IMR-90 (cell line): ENCODE measurements around the gene CTNNA2. TPM values are rescaled to one million over a fixed set of nuclear protein-coding genes. Genes with fewer than 3 reads are reported as not detected.
A peak's percentile ranks its signal among the peaks of the same experiment; 100 is the strongest.

ENCODE experiments used
- ATAC-seq: fragments of 200-7000 bp; cut with Tn5 transposase; 2 replicates; pipeline ENCODE4 v1.9.1; 2020; ENCODE audit warnings: low read depth, mild to moderate bottlenecking, moderate library complexity
- BruUV-seq: library from RNA; stranded (reverse); fragments of 400-500 nt; replicated peaks from 2 replicates; lab custom pipeline; 2021; lab: Mats Ljungman, UMichigan
- CTCF ChIA-PET: fragments of 300-600 bp; formaldehyde crosslinking; extraction: SDS; loops from one replicate; lab custom pipeline; 2021; ENCODE audit warnings: antibody characterized with exemption; lab: Yijun Ruan, JAX
- POLR2A ChIA-PET: fragments of 300-600 bp; sonication (Branson Sonifier 250); formaldehyde crosslinking; loops from one replicate; lab custom pipeline; 2022; ENCODE audit warnings: antibody characterized with exemption; ENCODE audit not compliant: unreplicated experiment; lab: Charles Lee
- DNase-seq: peaks from one replicate; pipeline ENCODE4 v3.0.0; 2013
- H2AFZ ChIP-seq: replicated peaks from 2 replicates; pipeline ENCODE3; 2013; ENCODE audit warnings: low read length, mild to moderate bottlenecking; ENCODE audit not compliant: poor library complexity
- H2AK5ac ChIP-seq: 2 replicates; pipeline ENCODE4 v1.6.1; 2013; ENCODE audit warnings: low read depth, low read length, inconsistent platforms
- H2AK9ac ChIP-seq: replicated peaks from 2 replicates; pipeline ENCODE3; 2013; ENCODE audit warnings: mild to moderate bottlenecking, low read depth, low read length, moderate library complexity; ENCODE audit not compliant: poor library complexity
- H2BK120ac ChIP-seq: 2 replicates; pipeline ENCODE4 v1.6.1; 2013; ENCODE audit warnings: low read depth, low read length, inconsistent platforms
- H2BK15ac ChIP-seq: 3 replicates; pipeline ENCODE4 v1.6.1; 2013; ENCODE audit warnings: low read depth, low read length, inconsistent platforms
- H2BK20ac ChIP-seq: 2 replicates; pipeline ENCODE4 v1.6.1; 2013; ENCODE audit warnings: low read depth, mild to moderate bottlenecking, inconsistent platforms, low read length, moderate library complexity
- H2BK5ac ChIP-seq: 2 replicates; pipeline ENCODE4 v1.6.1; 2013; ENCODE audit warnings: mild to moderate bottlenecking, low read depth, low read length, inconsistent platforms; ENCODE audit not compliant: poor library complexity, severe bottlenecking
- H3K14ac ChIP-seq: replicated peaks from 2 replicates; pipeline ENCODE4 v1.6.1; 2013; ENCODE audit warnings: low read depth, low read length, inconsistent platforms
- H3K18ac ChIP-seq: 2 replicates; pipeline ENCODE4 v1.6.1; 2013; ENCODE audit warnings: low read depth, low read length, control low read depth
- H3K23ac ChIP-seq: 2 replicates; pipeline ENCODE4 v1.6.1; 2013; ENCODE audit warnings: low read depth, low read length, inconsistent platforms
- H3K27ac ChIP-seq: 2 replicates; pipeline ENCODE4 v1.5.1; 2013; ENCODE audit warnings: mild to moderate bottlenecking, control low read depth, low read length; ENCODE audit not compliant: insufficient read depth
- H3K27me3 ChIP-seq: 2 replicates; pipeline ENCODE4 v1.6.1; 2013; ENCODE audit warnings: low read length; ENCODE audit not compliant: control insufficient read depth, insufficient read depth
- H3K36me3 ChIP-seq: 2 replicates; pipeline ENCODE4 v1.6.1; 2013; ENCODE audit warnings: low read length, mixed read lengths; ENCODE audit not compliant: control insufficient read depth, insufficient read depth
- H3K4ac ChIP-seq: 2 replicates; pipeline ENCODE4 v1.6.1; 2013; ENCODE audit warnings: low read depth, low read length, inconsistent platforms
- H3K4me1 ChIP-seq: 2 replicates; pipeline ENCODE4 v1.6.1; 2013; ENCODE audit warnings: low read length, mixed read lengths; ENCODE audit not compliant: control insufficient read depth, insufficient read depth
- H3K4me2 ChIP-seq: 2 replicates; pipeline ENCODE4 v1.6.1; 2013; ENCODE audit warnings: low read depth, mild to moderate bottlenecking, control low read depth, low read length, moderate library complexity
- H3K4me3 ChIP-seq: 2 replicates; pipeline ENCODE4 v1.5.1; 2013; ENCODE audit warnings: low read depth, mild to moderate bottlenecking, control low read depth, low read length, moderate library complexity; ENCODE audit not compliant: insufficient read depth
- H3K56ac ChIP-seq: 2 replicates; pipeline ENCODE4 v1.6.1; 2013; ENCODE audit warnings: low read length, inconsistent platforms; ENCODE audit not compliant: insufficient read depth; ENCODE audit errors: extremely low read depth
- H3K79me1 ChIP-seq, 2 experiments: 2 replicates each; pipeline ENCODE4 v1.6.1; 2013; ENCODE audit warnings: low read length in 2 of 2, inconsistent platforms in 1 of 2, low read depth in 1 of 2
- H3K9ac ChIP-seq: 2 replicates; pipeline ENCODE4 v1.6.1; 2013; ENCODE audit warnings: low read depth, low read length, control low read depth
- H3K9me1 ChIP-seq: 2 replicates; pipeline ENCODE4 v1.6.1; 2013; ENCODE audit warnings: low read length, inconsistent platforms; ENCODE audit not compliant: insufficient read depth
- H3K9me3 ChIP-seq: 2 replicates; pipeline ENCODE4 v1.6.1; 2013; ENCODE audit warnings: low read length; ENCODE audit not compliant: control insufficient read depth, insufficient read depth
- H4K20me1 ChIP-seq: 2 replicates; pipeline ENCODE4 v1.6.1; 2013; ENCODE audit warnings: low read length, inconsistent platforms; ENCODE audit not compliant: insufficient read depth
- H4K5ac ChIP-seq: 2 replicates; pipeline ENCODE4 v1.6.1; 2013; ENCODE audit warnings: mild to moderate bottlenecking, low read depth, low read length, control low read depth
- H4K8ac ChIP-seq, 2 experiments: 2 replicates each; pipeline ENCODE4 v1.6.1; 2013; ENCODE audit warnings: low read depth in 2 of 2, low read length in 2 of 2, control low read depth in 1 of 2, inconsistent platforms in 1 of 2
- H4K91ac ChIP-seq: 2 replicates; pipeline ENCODE4 v1.6.1; 2013; ENCODE audit warnings: low read depth, low read length, inconsistent platforms; ENCODE audit not compliant: insufficient read depth
- CEBPB ChIP-seq: IDR thresholded peaks from 2 replicates; pipeline ENCODE4 v1.6.1; 2012; ENCODE audit warnings: low read depth, low read length, improper control_type of control experiment
- CHD1 ChIP-seq: IDR thresholded peaks from 2 replicates; pipeline ENCODE4 v1.6.1; 2012; ENCODE audit warnings: low read depth, low read length, improper control_type of control experiment
- FOS ChIP-seq: fragments of 150-350 bp; IDR thresholded peaks from 2 replicates; pipeline ENCODE4 v1.6.1; 2016; ENCODE audit warnings: low read depth, low read length
- RCOR1 ChIP-seq: IDR thresholded peaks from 2 replicates; pipeline ENCODE4 v1.6.1; 2012; ENCODE audit warnings: mild to moderate bottlenecking, low read length, improper control_type of control experiment; ENCODE audit not compliant: insufficient replicate concordance
- WGBS, 2 experiments: methylation state at CpG; one replicate each; pipeline versions ENCODE4 v1.1.5 to v1.1.7; 2013; ENCODE audit warnings: missing lambda C conversion rate in 2 of 2; ENCODE audit not compliant: insufficient read length in 1 of 2; ENCODE audit errors: extremely low coverage in 2 of 2; 5-methylcytosine and 5-hydroxymethylcytosine counted together
- dilution Hi-C: fragments of 300-500 bp; cut with HindIII; formaldehyde crosslinking; loops from one replicate; pipeline ENCODE4 v1.14.3; 2018; ENCODE audit warnings: low sequenced_read_pairs; ENCODE audit not compliant: unreplicated experiment
- in situ Hi-C: fragments of 300-500 bp; cut with MboI; formaldehyde crosslinking; loops from 3 replicates; pipeline ENCODE4 v1.14.3; 2019; ENCODE audit warnings: low sequenced_read_pairs, inconsistent platforms, mixed read lengths
- intact Hi-C: fragments of 100-400 bp; cut with micrococcal nuclease; formaldehyde crosslinking; loops from 2 replicates; pipeline ENCODE4 v1.10.0; 2022
- polyA plus RNA-seq, 3 experiments: library from polyadenylated mRNA; depleted of rRNA; stranded (reverse); fragments of >200 nt; gene quantifications; 2 replicates each; pipeline ENCODE4 v1.2.3, GENCODE V29; 2012; ENCODE audit warnings: low replicate concordance in 1 of 3
- total RNA-seq: library from RNA; depleted of rRNA; stranded (reverse); fragments of >200 nt; gene quantifications from 2 replicates; pipeline ENCODE4 v1.2.3, GENCODE V29; 2012
- TF ChIP-seq, protein P1 (sequence below): fragments of 150-350 bp; IDR thresholded peaks from 2 replicates; pipeline ENCODE4 v1.6.1; 2017; ENCODE audit warnings: mild to moderate bottlenecking, antibody characterized with exemption, low read length, low read depth
- TF ChIP-seq, protein P2 (sequence below): conservative IDR thresholded peaks from 2 replicates; pipeline ENCODE4 v1.5.1; 2012; ENCODE audit warnings: mild to moderate bottlenecking, low read depth, low read length, improper control_type of control experiment

CTNNA2 gene
- total and polyA plus RNA-seq, 2 of the 4 experiments (the other 2 are of a cell fraction), result not detected

DNA sequence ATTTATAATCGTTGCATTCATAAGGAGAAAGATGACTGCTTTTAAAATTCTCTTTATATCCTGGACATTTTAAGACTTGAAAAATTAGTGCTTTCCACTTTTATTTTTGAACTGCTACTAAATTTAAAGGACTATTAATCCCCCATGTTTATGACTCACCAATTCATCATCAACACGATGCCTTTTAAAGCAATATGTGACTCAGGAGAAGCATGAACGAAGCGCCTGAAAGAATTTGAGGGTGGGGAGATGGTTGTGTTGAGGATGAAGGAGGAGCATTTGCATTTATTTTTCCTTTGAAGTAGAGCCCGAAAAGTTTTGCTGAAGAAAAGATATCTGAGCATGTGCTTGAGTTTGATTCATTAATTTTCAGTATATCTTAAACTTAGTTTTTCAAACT lies 983.9 kb downstream of the CTNNA2 start:
- Histone ChIP-seq H3K79me1 (no peaks in the 10 kb centered on the region), H3K4me3 (no peak overlapping the region), H2AK5ac (no peak overlapping the region), H3K14ac (no peak overlapping the region; the same call in 1 of the 2 replicates), H4K20me1 (no peaks in the 10 kb centered on the region), H3K4me2 (no peak overlapping the region; the same call in 1 of the 2 replicates), H2BK15ac (peak overlapping the region; percentile 77; the same call in 1 of the 3 replicates), H2AFZ (no peak overlapping the region), H3K27ac (no peak overlapping the region), H4K91ac (peak overlapping the region; percentile 71; the same call in 1 of the 2 replicates), H4K8ac (peak overlapping the region; percentile 55 to 71), H3K36me3 (no peaks in the 10 kb centered on the region), H3K9ac (no peak overlapping the region), H3K9me1 (no peaks in the 10 kb centered on the region), H2BK120ac (peak overlapping the region; percentile 87), H3K18ac (no peak overlapping the region), H3K9me3 (no peaks in the 10 kb centered on the region), H3K4me1 (peaks cover 4% of the 10 kb centered on the region; the same call in 1 of the 2 replicates), H4K5ac (no peak overlapping the region), H3K27me3 (no peaks in the 10 kb centered on the region), H3K56ac (0 out of 2 replicates have a peak overlapping the region, but pooled peaks have one; percentile 60), H3K23ac (peak overlapping the region; percentile 56; the same call in 1 of the 2 replicates), H2AK9ac (no peak overlapping the region), H3K4ac (peak overlapping the region; percentile 74; the same call in 1 of the 2 replicates), H2BK5ac (peak overlapping the region; percentile 75), H2BK20ac (peak overlapping the region; percentile 94; the same call in 1 of the 2 replicates)
- WGBS, 2 experiments, result no CpG with 5 or more reads among the region's 5 CpGs
- peak; percentile 80 for DNase-seq
- CTCF ChIA-PET, result interaction anchor here (1.2 kb wide), 1 partner anchor 171 kb away, joined by 3 read pairs; no protein-coding TSS in a partner anchor
- BruUV-seq, result no TSS peak
- POLR2A ChIA-PET, result no interaction called here
- TF ChIP-seq CHD1 (no peak), FOS (peak; percentile 75), CEBPB (0 out of 2 replicates have a peak, but pooled peaks have one; percentile 12), RCOR1 (no peak)
- TF ChIP-seq, protein P1, sequence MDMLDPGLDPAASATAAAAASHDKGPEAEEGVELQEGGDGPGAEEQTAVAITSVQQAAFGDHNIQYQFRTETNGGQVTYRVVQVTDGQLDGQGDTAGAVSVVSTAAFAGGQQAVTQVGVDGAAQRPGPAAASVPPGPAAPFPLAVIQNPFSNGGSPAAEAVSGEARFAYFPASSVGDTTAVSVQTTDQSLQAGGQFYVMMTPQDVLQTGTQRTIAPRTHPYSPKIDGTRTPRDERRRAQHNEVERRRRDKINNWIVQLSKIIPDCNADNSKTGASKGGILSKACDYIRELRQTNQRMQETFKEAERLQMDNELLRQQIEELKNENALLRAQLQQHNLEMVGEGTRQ, result no peak
- TF ChIP-seq, protein P2, sequence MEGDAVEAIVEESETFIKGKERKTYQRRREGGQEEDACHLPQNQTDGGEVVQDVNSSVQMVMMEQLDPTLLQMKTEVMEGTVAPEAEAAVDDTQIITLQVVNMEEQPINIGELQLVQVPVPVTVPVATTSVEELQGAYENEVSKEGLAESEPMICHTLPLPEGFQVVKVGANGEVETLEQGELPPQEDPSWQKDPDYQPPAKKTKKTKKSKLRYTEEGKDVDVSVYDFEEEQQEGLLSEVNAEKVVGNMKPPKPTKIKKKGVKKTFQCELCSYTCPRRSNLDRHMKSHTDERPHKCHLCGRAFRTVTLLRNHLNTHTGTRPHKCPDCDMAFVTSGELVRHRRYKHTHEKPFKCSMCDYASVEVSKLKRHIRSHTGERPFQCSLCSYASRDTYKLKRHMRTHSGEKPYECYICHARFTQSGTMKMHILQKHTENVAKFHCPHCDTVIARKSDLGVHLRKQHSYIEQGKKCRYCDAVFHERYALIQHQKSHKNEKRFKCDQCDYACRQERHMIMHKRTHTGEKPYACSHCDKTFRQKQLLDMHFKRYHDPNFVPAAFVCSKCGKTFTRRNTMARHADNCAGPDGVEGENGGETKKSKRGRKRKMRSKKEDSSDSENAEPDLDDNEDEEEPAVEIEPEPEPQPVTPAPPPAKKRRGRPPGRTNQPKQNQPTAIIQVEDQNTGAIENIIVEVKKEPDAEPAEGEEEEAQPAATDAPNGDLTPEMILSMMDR, result no peak
- ATAC-seq, result peak; percentile 86
- dilution Hi-C loops (no loop called here), in situ Hi-C loops (loop anchor here (10.0 kb wide), 1 partner anchor 562 kb away; no protein-coding TSS in a partner anchor), intact Hi-C loops (loop anchor here (10.0 kb wide), 1 partner anchor 242 kb away; no protein-coding TSS in a partner anchor)
